ENCODE measurements around the gene MECP2. TPM values are rescaled to one million over a fixed set of nuclear protein-coding genes. Genes with fewer than 3 reads are reported as not detected.

The MECP2 gene
- total and polyA plus RNA-seq, 2 of the 13 experiments (the other 11 are each of a cell fraction or from before 2014, with no cell fraction given), result 7.9 to 18.1 TPM

DNA sequence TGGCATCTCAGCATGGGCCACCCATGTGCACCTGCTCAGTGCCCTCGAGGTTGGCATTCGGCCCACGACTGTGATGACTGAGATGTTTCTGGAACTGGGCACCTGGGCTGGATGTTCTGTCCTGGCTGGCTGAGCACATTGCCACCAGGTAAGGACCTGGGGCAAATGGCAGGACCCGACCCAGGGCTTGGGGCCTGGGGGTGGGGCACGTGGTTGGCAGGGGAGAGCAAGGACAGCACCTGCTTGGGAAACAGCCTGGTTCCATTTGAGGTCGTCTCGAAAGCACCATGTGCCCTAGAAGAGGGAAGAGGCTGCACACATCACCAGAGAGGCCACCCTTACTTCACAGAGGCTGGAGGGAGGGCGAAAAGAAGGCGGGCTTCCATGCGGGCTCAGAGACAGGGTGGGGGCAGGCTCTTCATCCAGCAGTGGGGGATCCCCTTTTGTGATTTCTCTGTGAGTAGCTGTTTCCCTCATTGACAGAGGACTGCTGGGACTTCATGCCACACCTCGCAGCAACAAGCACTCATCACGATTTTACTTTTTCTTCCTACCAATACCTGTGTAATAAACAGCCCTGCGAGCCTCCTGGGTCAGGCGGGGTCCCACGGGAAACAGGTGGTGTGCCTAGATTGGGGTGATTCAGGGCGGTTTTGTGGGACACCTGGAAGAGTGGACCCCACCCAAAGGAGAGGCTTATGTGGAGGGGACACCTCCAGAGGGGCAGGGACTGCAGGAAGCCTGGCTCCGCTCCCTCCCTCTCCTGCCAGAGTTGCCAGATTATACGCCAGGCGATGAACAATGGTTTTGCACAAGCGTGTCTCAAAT is 113.0 kb downstream of the MECP2 start (continued):
- TF ChIP-seq, protein P1, sequence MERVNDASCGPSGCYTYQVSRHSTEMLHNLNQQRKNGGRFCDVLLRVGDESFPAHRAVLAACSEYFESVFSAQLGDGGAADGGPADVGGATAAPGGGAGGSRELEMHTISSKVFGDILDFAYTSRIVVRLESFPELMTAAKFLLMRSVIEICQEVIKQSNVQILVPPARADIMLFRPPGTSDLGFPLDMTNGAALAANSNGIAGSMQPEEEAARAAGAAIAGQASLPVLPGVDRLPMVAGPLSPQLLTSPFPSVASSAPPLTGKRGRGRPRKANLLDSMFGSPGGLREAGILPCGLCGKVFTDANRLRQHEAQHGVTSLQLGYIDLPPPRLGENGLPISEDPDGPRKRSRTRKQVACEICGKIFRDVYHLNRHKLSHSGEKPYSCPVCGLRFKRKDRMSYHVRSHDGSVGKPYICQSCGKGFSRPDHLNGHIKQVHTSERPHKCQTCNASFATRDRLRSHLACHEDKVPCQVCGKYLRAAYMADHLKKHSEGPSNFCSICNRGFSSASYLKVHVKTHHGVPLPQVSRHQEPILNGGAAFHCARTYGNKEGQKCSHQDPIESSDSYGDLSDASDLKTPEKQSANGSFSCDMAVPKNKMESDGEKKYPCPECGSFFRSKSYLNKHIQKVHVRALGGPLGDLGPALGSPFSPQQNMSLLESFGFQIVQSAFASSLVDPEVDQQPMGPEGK (CRISPR knock-in tag; IDR thresholded peaks at IDR 0.05), result no peak
- TF ChIP-seq, protein P2, sequence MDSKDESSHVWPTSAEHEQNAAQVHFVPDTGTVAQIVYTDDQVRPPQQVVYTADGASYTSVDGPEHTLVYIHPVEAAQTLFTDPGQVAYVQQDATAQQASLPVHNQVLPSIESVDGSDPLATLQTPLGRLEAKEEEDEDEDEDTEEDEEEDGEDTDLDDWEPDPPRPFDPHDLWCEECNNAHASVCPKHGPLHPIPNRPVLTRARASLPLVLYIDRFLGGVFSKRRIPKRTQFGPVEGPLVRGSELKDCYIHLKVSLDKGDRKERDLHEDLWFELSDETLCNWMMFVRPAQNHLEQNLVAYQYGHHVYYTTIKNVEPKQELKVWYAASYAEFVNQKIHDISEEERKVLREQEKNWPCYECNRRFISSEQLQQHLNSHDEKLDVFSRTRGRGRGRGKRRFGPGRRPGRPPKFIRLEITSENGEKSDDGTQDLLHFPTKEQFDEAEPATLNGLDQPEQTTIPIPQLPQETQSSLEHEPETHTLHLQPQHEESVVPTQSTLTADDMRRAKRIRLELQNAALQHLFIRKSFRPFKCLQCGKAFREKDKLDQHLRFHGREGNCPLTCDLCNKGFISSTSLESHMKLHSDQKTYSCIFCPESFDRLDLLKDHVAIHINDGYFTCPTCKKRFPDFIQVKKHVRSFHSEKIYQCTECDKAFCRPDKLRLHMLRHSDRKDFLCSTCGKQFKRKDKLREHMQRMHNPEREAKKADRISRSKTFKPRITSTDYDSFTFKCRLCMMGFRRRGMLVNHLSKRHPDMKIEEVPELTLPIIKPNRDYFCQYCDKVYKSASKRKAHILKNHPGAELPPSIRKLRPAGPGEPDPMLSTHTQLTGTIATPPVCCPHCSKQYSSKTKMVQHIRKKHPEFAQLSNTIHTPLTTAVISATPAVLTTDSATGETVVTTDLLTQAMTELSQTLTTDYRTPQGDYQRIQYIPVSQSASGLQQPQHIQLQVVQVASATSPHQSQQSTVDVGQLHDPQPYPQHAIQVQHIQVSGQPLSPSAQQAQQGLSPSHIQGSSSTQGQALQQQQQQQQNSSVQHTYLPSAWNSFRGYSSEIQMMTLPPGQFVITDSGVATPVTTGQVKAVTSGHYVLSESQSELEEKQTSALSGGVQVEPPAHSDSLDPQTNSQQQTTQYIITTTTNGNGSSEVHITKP (CRISPR knock-in tag; IDR thresholded peaks at IDR 0.05; ENCODE audit: low read depth), result no peak
- TF ChIP-seq PTBP1 (IDR thresholded peaks at IDR 0.05; ENCODE audit: low read depth, low read length, poor library complexity, severe bottlenecking) (no peak), SP140L (CRISPR knock-in tag; IDR thresholded peaks at IDR 0.05; ENCODE audit: borderline replicate concordance) (no peak)

DNA sequence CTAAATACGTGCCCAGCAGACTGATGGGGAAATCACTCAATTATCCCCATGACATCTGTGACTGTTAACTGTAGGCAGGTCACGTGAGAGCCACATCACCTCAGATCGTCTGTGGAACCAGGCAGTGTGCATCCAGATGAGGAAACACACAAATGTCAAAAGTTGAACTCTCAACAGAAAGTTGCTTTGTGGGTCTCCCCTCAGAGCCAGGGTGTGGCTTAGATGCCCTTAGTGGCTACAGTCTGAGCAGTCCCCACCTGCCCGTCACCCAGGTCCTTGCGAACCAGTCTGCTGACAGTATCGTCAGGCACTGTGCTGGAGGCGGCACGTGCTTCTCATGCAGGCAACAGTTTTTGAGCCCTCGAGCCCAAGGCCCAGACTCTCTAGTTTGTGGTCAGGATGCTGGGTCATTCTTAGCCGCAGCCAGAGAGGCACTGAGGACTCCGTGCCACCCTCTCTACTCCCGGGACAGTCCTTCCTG is 114.2 kb downstream of the MECP2 start:
- DNase-seq (ENCODE audit: low spot score) (no peak), FAIRE-seq (no peak), ATAC-seq (no peak)
- intact Hi-C loops (cut with micrococcal nuclease; ENCODE audit: unreplicated experiment), result no loop called here
- WGBS (ENCODE audit: low lambda C conversion rate), result no CpG with 5 or more reads among the region's 12 CpGs
- Histone ChIP-seq H3K4me3 (replicated peaks in 1 of 3; ENCODE audit: insufficient read depth in 1 of 3, low read depth in 2 of 3, low read length in 3 of 3) (no peak overlapping the region), H3K79me2 (ENCODE audit: insufficient read depth, low read length) (no peaks in the 10 kb centered on the region), H3K36me3 (replicated peaks in 1 of 2; ENCODE audit: control insufficient read depth in 1 of 2, insufficient read depth in 2 of 2, low read length in 2 of 2) (no peaks in the 10 kb centered on the region), H3K9ac (ENCODE audit: insufficient read depth, low read depth, low read length) (no peak overlapping the region), H2AFZ (ENCODE audit: low read length) (no peak overlapping the region), H3K4me2 (ENCODE audit: low read depth, low read length) (no peak overlapping the region), H3K9me3 (ENCODE audit: low read length) (no peaks in the 10 kb centered on the region), H3K27ac (ENCODE audit: extremely low read length, insufficient read depth, low read length) (no peak overlapping the region), H3K4me1 (ENCODE audit: insufficient read depth, low read length) (peaks cover 16% of the 10 kb centered on the region), H3K27me3 (ENCODE audit: control insufficient read depth in 1 of 2, insufficient read depth in 2 of 2, low read length in 2 of 2) (no peaks in the 10 kb centered on the region), H4K20me1 (ENCODE audit: insufficient read depth, low read length) (no peaks in the 10 kb centered on the region)
- no TSS peak for BruUV-seq (replicated peaks)
- in situ Hi-C loops (cut with HindIII; ENCODE audit: extremely low pct_ligation_motif_present, low pct_unique_long_range_greater_than_20kb), result no loop called here
- POLR2A ChIA-PET, result no interaction called here
- CTCF ChIA-PET (ENCODE audit: low intra/inter-chr PET ratio, low total read pairs), result no interaction called here
- TF ChIP-seq, protein P2 (CRISPR knock-in tag; IDR thresholded peaks at IDR 0.05; ENCODE audit: low read depth), result no peak
- TF ChIP-seq, protein P3, sequence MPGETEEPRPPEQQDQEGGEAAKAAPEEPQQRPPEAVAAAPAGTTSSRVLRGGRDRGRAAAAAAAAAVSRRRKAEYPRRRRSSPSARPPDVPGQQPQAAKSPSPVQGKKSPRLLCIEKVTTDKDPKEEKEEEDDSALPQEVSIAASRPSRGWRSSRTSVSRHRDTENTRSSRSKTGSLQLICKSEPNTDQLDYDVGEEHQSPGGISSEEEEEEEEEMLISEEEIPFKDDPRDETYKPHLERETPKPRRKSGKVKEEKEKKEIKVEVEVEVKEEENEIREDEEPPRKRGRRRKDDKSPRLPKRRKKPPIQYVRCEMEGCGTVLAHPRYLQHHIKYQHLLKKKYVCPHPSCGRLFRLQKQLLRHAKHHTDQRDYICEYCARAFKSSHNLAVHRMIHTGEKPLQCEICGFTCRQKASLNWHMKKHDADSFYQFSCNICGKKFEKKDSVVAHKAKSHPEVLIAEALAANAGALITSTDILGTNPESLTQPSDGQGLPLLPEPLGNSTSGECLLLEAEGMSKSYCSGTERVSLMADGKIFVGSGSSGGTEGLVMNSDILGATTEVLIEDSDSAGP (CRISPR knock-in tag; IDR thresholded peaks at IDR 0.05; ENCODE audit: borderline replicate concordance), result no peak
- no peak for TF ChIP-seq ZMYM4 (CRISPR knock-in tag; IDR thresholded peaks at IDR 0.05)
- TF ChIP-seq ZFP90 (CRISPR knock-in tag; IDR thresholded peaks at IDR 0.05; ENCODE audit: borderline replicate concordance), result no peak
- TF ChIP-seq ZNF451 (CRISPR knock-in tag; IDR thresholded peaks at IDR 0.05), result no peak
